Measurements from ENCODE around the gene IST1.

- no peak for TF ChIP-seq EP300 (IDR thresholded peaks at IDR 0.05; ENCODE audit: borderline replicate concordance)
- no peak for TF ChIP-seq YY1 (IDR thresholded peaks at IDR 0.05; ENCODE audit: low read depth)
- no peak for TF ChIP-seq TCF12 (IDR thresholded peaks at IDR 0.05; ENCODE audit: low read depth)
- no peak for TF ChIP-seq EGR1 (IDR thresholded peaks at IDR 0.05)
- TF ChIP-seq REST (IDR thresholded peaks at IDR 0.05; ENCODE audit: low read depth): no peak
- TF ChIP-seq USF1 (IDR thresholded peaks at IDR 0.05): no peak
- no peak for TF ChIP-seq TAF1 (IDR thresholded peaks at IDR 0.05; ENCODE audit: low read depth)
- no peak for TF ChIP-seq TEAD4 (IDR thresholded peaks at IDR 0.05)
- no peak for TF ChIP-seq CREB1 (IDR thresholded peaks at IDR 0.05; ENCODE audit: low read depth)
These were observed 74.0 kb downstream of the IST1 start for GRCh38 chr16:71969353-71969752.
